Stimulated activated CD4-positive, alpha-beta T cell treated with anti-CD3 and anti-CD28 coated beads, Interleukin-15, amount 100 ng/mL, for 48 hours (primary cell): ENCODE results near the gene MEGF11.

Experiments used
- DNase-seq, 2 donors: peaks; one replicate each; pipeline ENCODE4 v3.0.0-alpha.2; 2020; ENCODE audit warnings: low read depth in 2 of 2

Gene MEGF11

DNA sequence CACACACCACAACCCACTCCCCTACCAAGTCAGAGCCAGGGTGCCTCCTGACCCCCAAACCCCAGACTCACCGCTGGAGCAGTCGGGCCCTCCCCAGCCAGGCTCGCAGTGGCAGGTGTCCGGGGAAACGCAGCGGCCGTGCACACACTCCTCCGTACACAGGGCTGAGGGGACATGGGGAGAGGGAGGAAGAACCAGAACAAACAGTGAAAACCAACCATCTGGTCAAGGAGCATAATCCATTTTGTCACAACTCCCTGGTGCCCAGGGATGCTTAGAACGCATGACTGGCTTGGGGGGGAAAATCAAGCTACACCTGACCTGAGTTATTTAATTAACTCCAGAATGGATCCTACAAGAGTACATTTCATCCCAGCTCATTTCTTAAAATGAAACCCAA, 159.2 kb downstream of the MEGF11 start:
- DNase-seq = no peak

DNA sequence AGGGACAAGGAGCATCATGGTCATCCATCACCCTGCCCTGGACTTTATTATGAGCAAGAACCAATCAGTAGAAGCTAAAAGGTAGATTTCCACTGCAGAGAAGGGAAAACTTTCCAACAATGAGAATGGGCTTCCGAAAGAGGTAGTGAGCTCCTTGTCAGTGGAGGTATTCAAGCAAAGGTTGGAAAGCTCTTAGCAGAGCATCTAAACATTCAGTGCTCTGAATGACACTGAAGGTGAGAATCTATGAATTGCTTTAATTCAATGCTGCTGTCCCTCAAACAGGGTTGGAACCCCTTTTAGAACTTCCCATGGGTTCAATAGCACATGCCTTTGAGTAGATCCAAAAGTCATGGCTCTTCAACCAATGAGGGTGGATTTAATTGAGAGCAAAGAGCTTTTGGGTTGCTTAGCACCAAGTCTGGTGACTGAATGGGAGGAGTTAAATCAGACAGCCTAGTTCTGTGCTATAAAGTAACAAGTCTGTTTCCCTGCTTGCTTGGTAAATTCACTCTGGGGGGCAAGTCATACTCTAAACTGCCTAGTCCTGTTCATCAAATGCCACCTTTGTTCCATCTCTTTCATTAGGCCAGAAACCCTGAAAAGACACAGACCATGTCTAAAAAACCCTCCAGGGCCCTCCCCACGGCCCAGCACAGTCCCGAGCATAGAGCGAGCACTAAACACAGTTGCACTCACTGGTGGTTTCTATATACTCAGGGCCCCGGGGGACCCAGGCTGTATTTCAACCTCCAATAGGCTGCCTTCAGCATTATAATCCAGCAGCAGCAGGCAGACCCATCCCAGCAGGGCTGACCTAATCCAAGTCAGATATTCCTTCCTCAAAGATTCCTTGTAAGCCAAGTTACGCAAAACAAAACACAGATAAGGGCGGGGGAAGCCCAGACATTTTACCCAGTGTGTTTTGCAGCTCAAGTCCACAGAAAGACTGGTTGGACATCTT, 161.2 kb downstream of the MEGF11 start:
- no peak for DNase-seq

DNA sequence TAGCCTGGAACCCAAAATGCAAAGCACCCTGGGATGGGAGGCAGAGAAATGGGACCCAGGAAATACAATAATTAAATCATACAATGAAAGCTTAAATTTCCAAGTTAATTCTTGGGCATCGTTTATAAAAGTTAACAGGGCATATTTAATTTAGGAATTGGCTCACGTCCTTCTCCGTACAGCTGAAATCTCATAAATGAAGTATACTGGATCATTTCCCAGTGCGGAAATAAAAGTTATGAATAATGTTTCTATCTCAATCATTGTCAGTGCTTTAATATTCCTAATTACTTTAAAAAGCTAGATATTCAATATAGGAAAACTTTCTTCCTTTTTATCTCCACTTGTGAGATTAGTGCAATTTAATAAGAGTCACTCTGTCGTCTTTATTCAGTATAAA, 164.0 kb downstream of the MEGF11 start:
- DNase-seq = no peak

DNA sequence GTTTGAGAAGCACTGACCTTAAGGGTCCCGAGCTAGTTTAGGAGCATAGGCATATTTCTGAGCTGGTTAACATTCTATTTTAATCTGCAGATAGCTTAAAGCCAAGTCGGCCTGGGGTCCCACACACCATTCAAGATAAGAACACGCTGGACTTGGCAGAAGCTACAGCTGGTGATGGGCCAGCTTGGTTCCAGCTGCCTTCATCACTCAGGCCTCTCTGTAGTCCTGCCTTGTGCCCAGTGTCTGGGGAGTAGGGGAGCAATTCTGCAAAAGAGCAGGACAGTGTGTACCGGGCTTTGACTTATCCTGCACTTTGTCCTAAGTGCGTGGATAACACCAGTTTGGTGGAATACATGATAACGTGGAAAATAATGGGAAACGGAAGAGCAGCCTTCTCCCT, 164.5 kb downstream of the MEGF11 start:
- DNase-seq = no peak

DNA sequence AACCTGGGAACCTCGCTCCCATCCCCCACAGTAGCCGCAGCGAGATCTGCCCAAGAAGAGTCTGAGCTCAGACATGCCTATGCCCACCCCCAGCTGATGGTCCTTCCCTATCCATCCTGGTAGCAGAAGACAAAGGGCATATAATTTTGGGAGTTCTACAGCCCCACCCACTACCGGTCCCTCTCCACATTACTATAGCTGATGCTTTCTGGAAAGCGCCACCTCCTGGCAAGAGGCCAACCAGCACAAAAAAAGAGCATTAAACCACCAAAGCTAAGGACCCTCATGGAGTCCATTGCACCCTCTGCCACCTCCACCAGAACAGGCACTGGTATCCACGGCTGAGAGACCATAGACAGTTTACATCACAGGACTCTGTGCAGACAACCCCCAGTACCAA, 168.4 kb downstream of the MEGF11 start:
- no peak for DNase-seq

DNA sequence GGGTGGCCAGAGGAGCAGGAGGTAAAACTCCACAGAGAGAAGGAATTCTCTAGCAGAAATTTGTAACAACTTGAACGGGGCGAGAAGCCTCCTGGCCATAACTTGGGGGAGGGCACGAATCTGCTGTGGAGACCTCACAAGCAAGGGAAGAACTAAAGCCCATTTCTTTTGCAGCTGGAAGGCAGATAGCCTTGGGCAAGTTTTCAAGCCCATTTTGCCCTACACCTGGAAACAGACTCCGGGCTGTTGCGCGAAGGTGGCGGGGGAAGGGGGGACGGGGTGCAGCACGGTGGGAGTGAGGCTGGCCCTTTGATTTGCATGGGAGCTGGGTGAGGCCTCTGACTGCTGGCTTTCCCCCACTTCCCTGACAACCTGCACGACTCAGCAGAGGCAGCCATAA, 168.8 kb downstream of the MEGF11 start:
- no peak for DNase-seq

DNA sequence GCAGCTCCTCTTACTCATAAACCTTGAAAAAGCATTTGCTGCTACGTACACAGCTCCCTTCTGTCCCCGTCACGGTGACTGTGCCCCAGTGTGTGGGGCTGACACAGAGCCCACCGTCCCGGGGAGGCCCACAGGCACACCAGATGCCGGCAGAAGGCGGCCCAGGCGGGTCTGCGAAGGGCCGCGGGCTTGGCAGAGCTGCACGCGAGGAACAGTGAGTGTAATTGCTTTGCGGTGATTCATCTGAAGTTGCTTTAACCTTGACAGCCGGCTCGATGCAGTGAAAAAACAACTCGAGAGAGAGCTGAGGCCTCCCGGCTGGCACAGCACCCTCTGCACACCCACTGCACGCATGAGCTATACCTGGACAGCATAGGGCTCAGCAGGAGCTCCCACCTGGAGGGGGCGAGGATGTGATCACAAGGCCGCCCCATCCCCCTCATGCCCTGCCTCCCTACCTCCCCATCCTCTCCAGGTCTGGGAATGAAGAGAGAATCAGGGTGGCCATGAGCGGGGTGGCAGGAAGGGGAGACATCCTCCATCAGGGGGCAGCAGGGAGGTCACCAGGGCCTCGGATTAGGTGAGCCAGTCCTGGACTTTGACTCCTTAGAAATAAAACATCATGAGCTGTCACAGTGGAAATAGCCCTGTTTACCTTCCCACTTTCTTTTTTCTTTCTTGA, 172.7 kb downstream of the MEGF11 start:
- no peak for DNase-seq

DNA sequence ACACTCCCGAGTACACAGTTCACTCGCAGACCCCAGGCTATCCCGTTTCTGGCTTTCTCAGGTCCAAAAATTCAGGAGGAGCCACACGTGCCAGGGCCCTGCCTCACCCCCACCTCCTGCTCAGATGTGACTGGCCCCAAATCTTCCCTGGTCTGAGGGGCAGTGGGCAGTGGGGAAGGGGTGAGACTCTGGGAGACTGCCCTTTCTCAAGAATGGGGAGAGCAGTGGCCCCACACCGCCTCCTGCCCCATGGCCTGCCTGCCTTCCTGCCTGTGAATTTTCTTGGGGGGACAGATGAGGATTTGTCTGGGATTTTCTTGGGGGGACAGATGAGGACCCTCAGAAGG, 174.6 kb downstream of the MEGF11 start:
- no peak for DNase-seq

DNA sequence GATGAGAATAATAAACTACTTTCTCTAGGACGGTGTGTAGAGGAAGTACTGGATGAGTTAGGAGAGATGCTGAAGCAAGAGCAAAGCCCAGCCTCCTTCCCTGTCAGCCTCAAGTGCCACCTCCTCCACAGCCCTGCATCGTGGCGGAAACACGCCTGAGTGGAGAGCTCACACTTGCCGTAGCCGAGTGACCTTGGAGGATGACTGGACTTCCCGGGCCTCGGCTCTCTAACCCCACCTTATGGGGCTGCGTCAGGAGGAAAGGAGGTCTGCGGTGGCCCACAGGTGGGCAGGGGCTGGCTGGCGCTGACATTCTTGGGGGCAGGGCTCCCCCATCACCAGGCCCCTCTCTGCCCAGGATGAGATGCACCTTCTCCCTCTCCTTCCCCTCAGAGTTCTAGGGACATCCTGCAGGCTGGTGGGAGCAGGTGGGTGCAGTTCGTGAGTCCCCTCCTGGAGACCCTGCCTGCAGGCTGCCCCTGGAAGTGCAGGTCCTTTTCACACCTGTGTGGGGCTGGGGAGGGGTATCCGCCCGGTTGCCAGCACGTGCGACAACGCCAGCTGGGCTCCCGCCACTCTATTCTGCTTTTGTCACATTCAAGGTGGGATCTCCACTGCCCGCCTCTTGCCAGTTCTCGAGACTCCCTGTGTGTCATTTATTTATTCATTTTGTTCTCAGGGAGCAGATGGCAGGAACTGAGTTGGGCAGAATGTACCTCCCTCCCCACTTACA, 175.2 kb downstream of the MEGF11 start:
- no peak for DNase-seq

DNA sequence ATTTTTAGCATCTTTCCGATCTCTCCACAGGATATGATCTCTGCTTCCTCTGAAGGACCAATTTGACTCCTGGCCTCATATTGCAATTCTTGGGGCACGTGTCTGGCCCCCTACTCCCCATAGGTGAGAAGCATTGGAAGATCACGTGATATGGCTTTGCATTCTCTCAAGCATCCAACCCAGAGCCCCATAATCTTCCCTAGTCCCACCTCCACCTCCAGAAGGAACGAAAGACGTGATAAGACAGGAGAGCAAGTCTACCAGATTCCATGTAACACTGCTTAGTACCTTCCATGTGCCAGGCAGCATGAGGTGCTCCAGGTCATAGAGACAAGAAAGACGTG, 176.3 kb downstream of the MEGF11 start:
- no peak for DNase-seq

DNA sequence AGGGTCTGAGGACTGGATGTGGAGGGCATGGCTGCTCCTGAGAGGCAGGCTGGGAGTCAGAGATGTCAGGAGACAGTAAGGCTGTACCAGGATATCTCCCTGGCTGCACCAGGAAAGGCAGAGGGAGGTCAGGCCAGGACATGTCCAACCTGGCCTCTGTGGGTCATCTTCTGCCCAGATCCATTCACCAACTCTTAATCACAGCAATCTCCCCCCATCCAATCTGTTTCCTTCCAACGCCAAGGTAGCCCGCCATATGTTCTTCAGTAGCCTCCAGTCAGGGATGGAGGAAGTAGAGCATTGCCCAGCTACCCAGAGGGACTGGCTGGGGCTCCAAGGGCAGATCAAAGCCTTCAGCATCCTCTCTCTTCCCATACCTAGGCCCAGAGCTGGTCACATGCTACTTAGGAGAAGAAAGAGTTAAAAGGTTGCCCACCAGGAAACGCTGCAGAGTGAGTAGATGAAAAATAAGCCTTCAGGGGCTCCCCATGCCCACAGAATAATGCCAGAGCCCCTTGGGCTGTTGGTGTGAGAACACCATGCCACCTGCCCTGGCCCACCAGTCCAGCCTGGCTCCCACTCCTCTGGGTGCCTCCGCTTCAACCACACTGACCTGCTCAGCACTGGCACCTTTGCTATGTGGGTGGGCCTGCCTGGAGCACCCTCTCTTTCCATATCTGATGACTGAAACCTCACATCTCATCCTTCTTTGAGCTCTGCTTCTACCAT, 176.8 kb downstream of the MEGF11 start:
- DNase-seq = no peak

DNA sequence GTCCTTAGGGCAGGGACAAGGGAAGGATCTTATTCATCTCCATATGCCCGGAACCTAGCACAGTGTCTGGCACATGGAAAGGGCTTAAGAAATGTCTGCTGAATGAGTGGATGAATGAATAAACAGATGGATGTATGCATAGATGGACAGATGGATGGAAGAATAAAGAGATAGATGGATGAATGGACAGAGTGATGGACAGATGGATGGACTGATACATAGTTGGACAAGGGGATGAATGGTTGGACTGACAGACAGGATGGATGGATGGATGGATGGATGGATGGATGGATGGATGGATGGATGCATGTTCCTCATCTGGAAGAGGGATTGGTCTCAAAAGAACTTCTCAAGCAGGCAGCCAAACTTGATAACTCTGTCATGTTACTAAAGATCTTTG, 177.6 kb downstream of the MEGF11 start:
- DNase-seq = no peak

DNA sequence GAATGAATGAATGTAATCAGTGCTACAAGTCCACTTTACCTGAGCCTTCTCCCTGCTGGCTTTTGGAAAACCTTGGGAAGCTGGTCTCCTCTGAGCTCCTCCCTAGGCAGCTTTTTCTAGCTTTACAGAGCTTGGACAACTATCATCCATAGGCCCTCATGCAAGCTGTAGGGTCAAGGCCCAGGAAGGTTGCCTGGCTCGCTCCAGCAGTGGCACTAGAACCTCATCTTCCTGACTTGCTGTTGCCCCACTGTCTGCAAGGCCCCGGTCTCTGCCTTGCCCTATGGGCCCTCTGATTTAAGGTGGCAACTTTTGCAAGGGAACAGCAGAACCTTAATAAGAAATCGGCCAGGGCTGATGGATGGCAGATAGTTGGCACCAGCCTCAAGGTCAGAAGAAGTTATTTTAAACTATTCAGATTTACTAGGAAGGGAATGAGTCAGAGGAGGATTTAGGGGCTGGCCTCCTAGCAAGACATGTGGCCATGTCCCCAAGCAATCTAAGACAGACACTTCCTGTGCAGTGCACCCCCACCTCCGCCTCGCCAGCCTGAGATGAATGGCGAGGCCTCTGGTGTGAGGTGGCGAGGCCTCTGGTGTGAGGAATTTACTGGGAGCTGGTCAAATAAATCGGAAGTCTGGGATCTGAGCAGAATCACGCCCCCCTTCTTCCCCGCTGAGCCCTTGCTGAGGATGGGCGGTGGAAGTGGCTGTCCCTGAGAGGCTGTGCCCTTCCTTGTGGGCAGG, 180.8 kb downstream of the MEGF11 start:
- no peak for DNase-seq

DNA sequence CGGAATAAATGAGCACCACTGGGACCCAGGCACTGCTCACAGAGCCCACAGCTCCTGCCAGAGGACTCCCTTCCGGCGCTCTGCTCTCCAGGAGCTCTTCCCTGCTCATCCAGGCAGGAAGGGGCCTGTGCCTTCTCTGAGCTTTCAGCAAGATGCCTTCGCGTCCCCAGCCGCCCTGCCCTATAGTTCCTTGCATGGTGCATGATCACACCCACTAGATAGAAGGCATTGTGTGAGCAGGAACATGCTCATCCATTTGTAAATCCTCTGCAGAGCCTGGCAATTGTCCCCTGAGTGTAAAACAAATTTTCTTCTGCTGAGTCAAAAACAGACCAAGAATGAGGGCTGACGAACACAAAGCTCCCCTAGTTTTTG, 181.6 kb downstream of the MEGF11 start:
- no peak for DNase-seq

DNA sequence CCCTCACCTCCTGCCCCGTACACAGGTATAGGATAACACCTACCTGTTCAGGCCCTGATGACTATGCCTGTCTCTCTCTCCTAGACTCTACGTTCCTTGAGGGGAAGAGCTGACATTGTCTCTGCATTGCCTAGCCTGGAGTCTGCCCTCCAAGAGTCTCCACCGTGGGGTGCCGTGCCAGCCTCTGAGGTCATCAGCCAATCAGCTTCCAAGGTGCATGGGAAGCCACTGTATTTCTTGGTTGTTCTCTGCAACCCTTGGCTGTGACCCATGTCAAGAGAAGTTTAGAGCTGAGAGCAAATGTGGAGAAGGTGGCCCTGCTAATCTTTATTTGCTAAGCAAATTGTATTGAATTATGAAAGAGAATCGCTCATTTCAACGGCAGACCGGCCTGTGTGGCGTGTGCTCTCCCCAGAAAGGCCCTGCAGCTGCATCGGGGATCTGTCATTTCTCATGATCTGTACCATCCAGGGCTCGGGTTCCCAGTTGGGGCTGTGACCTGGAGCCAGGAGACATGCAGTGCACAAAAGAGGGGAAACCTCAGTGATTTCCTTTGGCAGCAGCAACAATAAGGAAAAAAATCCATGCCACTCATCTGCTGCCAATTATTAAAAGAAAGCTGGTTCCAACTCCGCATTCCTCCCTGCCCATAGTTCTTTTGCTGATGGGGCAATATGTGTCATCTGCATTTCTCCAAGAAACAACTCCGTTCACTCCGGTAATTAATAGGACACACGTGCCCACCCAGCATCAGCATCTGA, 182.2 kb downstream of the MEGF11 start:
- no peak for DNase-seq

DNA sequence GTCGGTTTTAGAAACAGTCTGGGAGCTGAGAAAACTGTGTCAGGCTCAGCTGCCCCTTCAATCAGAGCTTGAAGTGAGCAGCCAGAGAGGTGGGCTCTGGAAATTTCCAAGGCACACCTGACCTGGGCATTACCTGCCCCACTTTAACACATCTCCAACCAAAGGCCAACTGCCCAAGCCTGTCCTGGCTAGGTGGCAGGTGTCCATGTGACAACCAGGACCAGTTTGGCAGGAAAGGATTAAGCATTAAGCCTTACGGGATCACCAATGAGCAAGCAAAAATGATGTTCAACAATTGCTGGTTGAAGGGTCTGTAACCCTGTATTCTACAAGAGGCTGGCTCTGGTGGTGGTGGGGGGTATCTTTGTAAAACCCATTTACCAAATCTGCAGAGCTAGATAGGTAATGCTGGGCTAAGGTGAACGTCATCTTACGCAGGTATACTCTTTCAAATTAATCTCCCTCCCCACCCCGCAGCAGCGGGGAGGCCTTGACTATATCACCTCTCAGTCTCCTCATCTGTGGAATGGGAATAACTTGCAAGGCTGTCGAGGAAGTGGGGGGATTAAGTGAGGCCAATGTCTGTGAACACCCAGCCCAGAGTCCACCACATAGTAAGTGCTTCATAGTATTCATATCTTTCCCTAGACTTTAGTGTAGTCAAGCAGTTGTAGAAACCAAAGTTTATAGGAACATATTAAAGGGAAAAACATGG, 183.2 kb downstream of the MEGF11 start:
- no peak for DNase-seq

DNA sequence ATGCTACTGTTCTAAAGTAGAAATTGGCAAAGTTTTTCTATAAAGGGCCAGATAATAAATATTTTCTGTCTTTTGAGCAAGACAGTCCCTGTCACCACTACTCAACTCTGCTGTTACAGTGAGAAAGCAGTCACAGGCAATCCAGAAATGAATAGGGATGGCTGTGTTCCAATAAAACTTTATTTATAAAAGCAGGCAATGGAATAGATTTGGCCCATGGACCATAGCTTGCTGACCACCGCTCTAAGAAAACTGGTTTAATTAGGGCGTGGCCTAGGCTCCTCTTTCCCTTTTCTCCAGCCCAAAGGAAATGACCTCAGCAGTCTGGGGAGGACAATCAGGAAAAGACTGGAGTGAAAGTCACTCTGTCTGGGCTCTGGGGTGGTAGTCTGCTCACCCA, 183.8 kb downstream of the MEGF11 start:
- DNase-seq = no peak

DNA sequence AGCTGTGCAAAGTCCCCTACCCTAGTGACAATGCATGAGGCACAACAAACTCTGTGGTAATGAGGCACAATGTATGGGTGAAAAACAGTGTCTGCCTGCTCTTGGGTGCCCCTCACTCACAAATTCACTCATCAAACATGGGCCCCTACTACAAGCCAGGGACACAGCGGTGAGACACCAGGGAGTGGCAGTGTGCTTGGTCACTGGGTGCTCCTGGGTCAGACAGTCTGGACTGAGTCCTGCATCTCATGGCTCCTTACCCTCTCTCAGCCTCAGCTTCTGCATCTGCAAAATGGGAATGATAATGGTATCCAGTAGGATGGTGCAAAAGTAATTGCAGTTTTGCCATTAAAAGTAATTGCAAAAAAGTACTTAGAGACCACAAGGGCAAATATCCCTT, 184.7 kb downstream of the MEGF11 start:
- DNase-seq = no peak

DNA sequence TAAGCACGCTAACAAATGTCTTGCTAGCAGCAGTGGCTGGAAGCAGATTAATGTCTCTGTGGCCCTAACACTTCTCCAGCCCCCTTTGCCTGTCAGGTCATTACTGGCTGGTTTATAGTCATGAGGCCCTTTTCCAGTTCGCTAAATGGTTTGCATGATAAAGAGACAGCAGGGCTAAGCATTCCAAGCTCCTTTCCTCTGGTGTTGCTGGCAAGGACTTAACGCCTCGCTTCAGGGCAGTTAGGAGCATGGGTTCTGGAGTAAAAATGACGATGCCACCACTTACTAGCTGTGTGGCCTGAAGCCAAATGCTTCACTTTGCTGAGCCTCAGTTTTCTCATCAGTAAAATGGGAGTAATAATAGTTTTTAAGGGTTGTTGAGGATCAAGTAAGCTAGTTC, 185.9 kb downstream of the MEGF11 start:
- DNase-seq = no peak

DNA sequence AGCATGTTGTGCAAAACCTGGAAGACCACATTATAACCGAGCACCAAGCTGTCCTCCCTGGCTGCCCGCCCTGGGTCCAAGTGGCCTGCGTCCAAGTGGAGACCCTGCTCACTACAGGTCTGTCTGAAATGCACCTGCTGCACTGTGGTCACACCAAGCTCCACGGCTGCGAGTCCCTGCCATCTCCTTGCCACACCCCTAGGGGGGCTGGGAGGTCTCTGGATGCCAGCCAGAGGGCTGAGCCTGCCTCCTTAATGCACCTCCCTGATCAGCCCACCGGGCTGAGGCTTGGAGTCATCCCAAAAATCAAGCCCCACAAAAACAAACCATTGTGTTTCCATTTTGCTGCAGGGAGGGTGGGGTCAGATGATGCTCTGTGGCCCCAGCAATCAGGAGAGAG, 187.1 kb downstream of the MEGF11 start:
- DNase-seq = no peak
